Stimulated activated naive CD8-positive, alpha-beta T cell treated with anti-CD3 and anti-CD28 coated beads, Interleukin-15, amount 100 ng/mL, for 72 hours (primary cell): ENCODE data around the gene PPP2R2C.
A peak's percentile ranks its signal among the peaks of the same experiment; 100 is the strongest.

ENCODE experiments used
- ATAC-seq: fragments of 150-1000 bp; cut with Tn5 transposase; 2 replicates; pipeline ENCODE4 v1.10.0; 2021; ENCODE audit warnings: mild to moderate bottlenecking, moderate library complexity
- DNase-seq, 2 donors: peaks; one replicate each; pipeline ENCODE4 v3.0.0; 2021 to 2022
- H3K27ac Mint-ChIP-seq, 2 donors: one replicate each; pipeline ENCODE4 v1.8.0; 2022; ENCODE audit warnings: mild to moderate bottlenecking in 2 of 2, mixed read lengths in 2 of 2, moderate library complexity in 2 of 2
- H3K27me3 Mint-ChIP-seq: one replicate; pipeline ENCODE4 v1.8.0; 2022; ENCODE audit warnings: mixed read lengths
- H3K4me1 Mint-ChIP-seq: one replicate; pipeline ENCODE4 v1.8.0; 2022; ENCODE audit warnings: mild to moderate bottlenecking, mixed read lengths
- H3K4me3 Mint-ChIP-seq, 2 donors: one replicate each; pipeline ENCODE4 v1.8.0; 2022; ENCODE audit warnings: mild to moderate bottlenecking in 2 of 2, mixed read lengths in 2 of 2, moderate library complexity in 1 of 2
- H3K9me3 Mint-ChIP-seq, 2 donors: one replicate each; pipeline ENCODE4 v1.8.0; 2022; ENCODE audit warnings: mixed read lengths in 2 of 2

PPP2R2C gene

GRCh38 chr4:6449335-6449734 is 23.1 kb downstream of the PPP2R2C start:
- peaks cover 45% of the 10 kb centered on the region for H3K27me3 Mint-ChIP-seq
- H3K27ac Mint-ChIP-seq: no peak overlapping the region
- H3K9me3 Mint-ChIP-seq: no peaks in the 10 kb centered on the region
- no peak overlapping the region for H3K4me3 Mint-ChIP-seq
- no peak for ATAC-seq
- peaks cover 5% of the 10 kb centered on the region for H3K4me1 Mint-ChIP-seq
- no peak for DNase-seq

GRCh38 chr4:6448476-6449170 is 23.8 kb downstream of the PPP2R2C start:
- peaks cover 5% of the 10 kb centered on the region for H3K4me1 Mint-ChIP-seq
- ATAC-seq: no peak
- no peak overlapping the region for H3K27ac Mint-ChIP-seq
- DNase-seq: no peak
- H3K9me3 Mint-ChIP-seq: no peaks in the 10 kb centered on the region
- H3K4me3 Mint-ChIP-seq: no peak overlapping the region
- H3K27me3 Mint-ChIP-seq: peaks cover 38% of the 10 kb centered on the region

GRCh38 chr4:6447672-6448171 is 24.7 kb downstream of the PPP2R2C start:
- Mint-ChIP-seq H3K4me1 (peaks cover 5% of the 10 kb centered on the region), H3K27ac (peak overlapping the region in 1 of 2 donors; percentile 72), H3K9me3 (no peaks in the 10 kb centered on the region), H3K27me3 (peaks cover 37% of the 10 kb centered on the region), H3K4me3 (no peak overlapping the region)
- DNase-seq (no peak), ATAC-seq (no peak)

GRCh38 chr4:6446538-6447451 is 25.6 kb downstream of the PPP2R2C start:
- no peak for DNase-seq
- Mint-ChIP-seq H3K9me3 (no peaks in the 10 kb centered on the region), H3K4me3 (no peak overlapping the region), H3K27ac (no peak overlapping the region), H3K4me1 (peaks cover 5% of the 10 kb centered on the region), H3K27me3 (peaks cover 40% of the 10 kb centered on the region)
- no peak for ATAC-seq

- Mint-ChIP-seq H3K9me3 (no peaks in the 10 kb centered on the region), H3K4me3 (no peak overlapping the region), H3K27me3 (peaks cover 42% of the 10 kb centered on the region), H3K27ac (no peak overlapping the region), H3K4me1 (peaks cover 5% of the 10 kb centered on the region)
- DNase-seq (no peak), ATAC-seq (no peak)
Observed at GRCh38 chr4:6446130-6446482, 26.3 kb downstream of the PPP2R2C start.

- H3K9me3 Mint-ChIP-seq: no peaks in the 10 kb centered on the region
- ATAC-seq: no peak
- peaks cover 38% of the 10 kb centered on the region for H3K27me3 Mint-ChIP-seq
- no peak overlapping the region for H3K4me3 Mint-ChIP-seq
- no peak overlapping the region for H3K27ac Mint-ChIP-seq
- no peak for DNase-seq
- peaks cover 5% of the 10 kb centered on the region for H3K4me1 Mint-ChIP-seq
Observed at GRCh38 chr4:6445403-6446129, 26.8 kb downstream of the PPP2R2C start.

GRCh38 chr4:6444582-6444981 is 27.8 kb downstream of the PPP2R2C start:
- H3K27ac Mint-ChIP-seq: no peak overlapping the region
- H3K27me3 Mint-ChIP-seq: peaks cover 45% of the 10 kb centered on the region
- no peak overlapping the region for H3K4me3 Mint-ChIP-seq
- DNase-seq (no peak), ATAC-seq (no peak)
- peaks cover 5% of the 10 kb centered on the region for H3K4me1 Mint-ChIP-seq
- no peaks in the 10 kb centered on the region for H3K9me3 Mint-ChIP-seq

- Mint-ChIP-seq H3K27ac (no peak overlapping the region), H3K4me3 (no peak overlapping the region), H3K4me1 (peaks cover 5% of the 10 kb centered on the region), H3K9me3 (no peaks in the 10 kb centered on the region), H3K27me3 (peaks cover 42% of the 10 kb centered on the region)
- no peak for DNase-seq
- ATAC-seq: no peak
Observed at GRCh38 chr4:6443035-6444023, 29.1 kb downstream of the PPP2R2C start.

- Mint-ChIP-seq H3K27me3 (peaks cover 36% of the 10 kb centered on the region), H3K4me3 (no peak overlapping the region), H3K9me3 (no peaks in the 10 kb centered on the region), H3K4me1 (peaks cover 5% of the 10 kb centered on the region), H3K27ac (no peak overlapping the region)
- DNase-seq (no peak), ATAC-seq (no peak)
Observed at GRCh38 chr4:6442555-6442954, 29.9 kb downstream of the PPP2R2C start.

- no peak overlapping the region for H3K27ac Mint-ChIP-seq
- no peaks in the 10 kb centered on the region for H3K9me3 Mint-ChIP-seq
- peaks cover 3% of the 10 kb centered on the region for H3K4me1 Mint-ChIP-seq
- no peak overlapping the region for H3K4me3 Mint-ChIP-seq
- DNase-seq (no peak), ATAC-seq (no peak)
- peaks cover 29% of the 10 kb centered on the region for H3K27me3 Mint-ChIP-seq
Observed at GRCh38 chr4:6441758-6442157, 30.7 kb downstream of the PPP2R2C start.

- H3K27ac Mint-ChIP-seq: no peak overlapping the region
- ATAC-seq: no peak
- no peaks in the 10 kb centered on the region for H3K9me3 Mint-ChIP-seq
Observed at GRCh38 chr4:6441202-6441582, 31.2 kb downstream of the PPP2R2C start.

GRCh38 chr4:6440506-6441201 is 31.8 kb downstream of the PPP2R2C start:
- no peak for DNase-seq
- H3K9me3 Mint-ChIP-seq: no peaks in the 10 kb centered on the region
- ATAC-seq: no peak
- peaks cover 19% of the 10 kb centered on the region for H3K27me3 Mint-ChIP-seq
- no peaks in the 10 kb centered on the region for H3K4me1 Mint-ChIP-seq
- no peak overlapping the region for H3K4me3 Mint-ChIP-seq
- H3K27ac Mint-ChIP-seq: no peak overlapping the region

More at GRCh38 chr4:6441202-6441582, 31.2 kb downstream of the PPP2R2C start:
- H3K4me1 Mint-ChIP-seq: no peaks in the 10 kb centered on the region
- H3K4me3 Mint-ChIP-seq: no peak overlapping the region
- peaks cover 23% of the 10 kb centered on the region for H3K27me3 Mint-ChIP-seq
- DNase-seq: no peak

- ATAC-seq (no peak), DNase-seq (no peak)
- Mint-ChIP-seq H3K4me3 (no peak overlapping the region), H3K4me1 (no peaks in the 10 kb centered on the region), H3K27ac (no peak overlapping the region), H3K27me3 (peaks cover 19% of the 10 kb centered on the region), H3K9me3 (peaks cover 6 to 8% of the 10 kb centered on the region in 2 donors)
Observed at GRCh38 chr4:6439120-6439762, 33.2 kb downstream of the PPP2R2C start.

GRCh38 chr4:6437826-6438238 is 34.6 kb downstream of the PPP2R2C start:
- Mint-ChIP-seq H3K27ac (no peak overlapping the region), H3K4me3 (no peak overlapping the region), H3K4me1 (no peaks in the 10 kb centered on the region), H3K9me3 (peaks cover 6 to 8% of the 10 kb centered on the region in 2 donors), H3K27me3 (peaks cover 19% of the 10 kb centered on the region)
- no peak for DNase-seq
- no peak for ATAC-seq
